Vagina (tissue), 2 donors: ENCODE results near the gene SAMD14.

Experiments used
- POLR2AphosphoS5 ChIP-seq, 2 donors: sonication (generic); formaldehyde crosslinking; IDR thresholded peaks; one replicate each; pipeline ENCODE4 v1.9.0; 2017; ENCODE audit warnings: antibody characterized with exemption in 2 of 2, mild to moderate bottlenecking in 2 of 2, low read depth in 1 of 2; ENCODE audit not compliant: insufficient read depth in 1 of 2
- TF ChIP-seq, protein P1 (sequence below), 3 experiments: fragments of 450-650 bp in 2 of 3; fragments of 200-600 bp in 1 of 3; sonication (generic) in 1 of 3; IDR thresholded peaks; one replicate each; pipeline ENCODE4 v1.5.1; 2017 to 2019; ENCODE audit warnings: antibody characterized with exemption in 3 of 3, mild to moderate bottlenecking in 2 of 3, moderate library complexity in 2 of 3

DNA sequence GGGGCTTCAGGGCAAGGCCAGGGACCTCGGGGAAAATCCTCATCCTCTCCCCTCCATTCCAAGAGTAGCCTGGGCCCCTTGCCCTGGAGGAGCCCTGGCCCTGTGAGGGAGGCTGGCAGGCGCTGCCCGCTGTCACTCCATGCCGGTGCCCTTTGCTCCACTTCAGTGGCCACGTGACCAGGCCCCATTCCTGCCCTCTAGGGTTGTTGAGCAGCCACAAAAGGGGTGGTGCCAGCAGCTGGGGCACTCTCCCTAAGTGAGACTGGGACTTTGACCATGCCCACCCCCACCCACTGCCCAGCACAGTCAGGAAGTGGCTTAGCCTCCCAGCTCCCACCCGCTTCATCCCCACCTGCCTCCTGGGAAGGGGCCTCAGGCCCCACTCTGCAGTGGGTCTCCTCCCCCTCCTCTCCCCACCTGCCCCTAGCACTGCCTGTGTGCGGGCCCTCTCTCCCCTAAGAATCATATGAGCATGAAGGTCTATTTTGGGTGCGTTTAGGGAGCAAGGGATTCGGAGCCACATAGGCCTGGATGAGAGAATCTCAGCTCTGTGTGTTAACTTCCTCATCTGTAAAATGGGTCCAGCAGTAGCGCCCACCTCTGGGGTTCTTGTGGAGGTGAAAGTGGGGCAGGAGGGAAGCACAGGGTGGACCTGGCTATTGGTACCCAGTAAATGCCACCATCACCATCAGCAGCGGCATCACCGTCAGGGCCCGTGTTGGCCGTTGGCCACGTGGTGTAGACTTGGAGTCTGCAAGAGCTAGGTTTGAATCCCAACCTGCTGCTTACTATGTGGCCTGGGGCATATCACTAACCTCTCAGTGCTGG is 27.6 kb downstream of the SAMD14 start:
- TF ChIP-seq, protein P1, sequence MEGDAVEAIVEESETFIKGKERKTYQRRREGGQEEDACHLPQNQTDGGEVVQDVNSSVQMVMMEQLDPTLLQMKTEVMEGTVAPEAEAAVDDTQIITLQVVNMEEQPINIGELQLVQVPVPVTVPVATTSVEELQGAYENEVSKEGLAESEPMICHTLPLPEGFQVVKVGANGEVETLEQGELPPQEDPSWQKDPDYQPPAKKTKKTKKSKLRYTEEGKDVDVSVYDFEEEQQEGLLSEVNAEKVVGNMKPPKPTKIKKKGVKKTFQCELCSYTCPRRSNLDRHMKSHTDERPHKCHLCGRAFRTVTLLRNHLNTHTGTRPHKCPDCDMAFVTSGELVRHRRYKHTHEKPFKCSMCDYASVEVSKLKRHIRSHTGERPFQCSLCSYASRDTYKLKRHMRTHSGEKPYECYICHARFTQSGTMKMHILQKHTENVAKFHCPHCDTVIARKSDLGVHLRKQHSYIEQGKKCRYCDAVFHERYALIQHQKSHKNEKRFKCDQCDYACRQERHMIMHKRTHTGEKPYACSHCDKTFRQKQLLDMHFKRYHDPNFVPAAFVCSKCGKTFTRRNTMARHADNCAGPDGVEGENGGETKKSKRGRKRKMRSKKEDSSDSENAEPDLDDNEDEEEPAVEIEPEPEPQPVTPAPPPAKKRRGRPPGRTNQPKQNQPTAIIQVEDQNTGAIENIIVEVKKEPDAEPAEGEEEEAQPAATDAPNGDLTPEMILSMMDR (IDR thresholded peaks at IDR 0.05), result no peak
- TF ChIP-seq POLR2AphosphoS5 (IDR thresholded peaks at IDR 0.05; ENCODE audit: insufficient read depth in 1 of 2, low read depth in 1 of 2), result no peak
